CD14-positive monocyte (primary cell): ENCODE measurements around the gene CLCNKA. TPM values are rescaled to one million over a fixed set of nuclear protein-coding genes. Genes with fewer than 3 reads are reported as not detected.
A peak's percentile ranks its signal among the peaks of the same experiment; 100 is the strongest.

ENCODE experiments used
- DNase-seq, 3 donors: peaks; one replicate each; pipeline ENCODE4 v3.0.0-alpha.2; 2011 to 2022
- H2AFZ ChIP-seq: 2 replicates; pipeline ENCODE4 v1.6.0; 2012; ENCODE audit warnings: mild to moderate bottlenecking, low read depth, low read length, inconsistent platforms; ENCODE audit not compliant: insufficient read depth, poor library complexity, severe bottlenecking
- H3K27ac ChIP-seq, 2 donors: 1 replicate in 1 of 2; 2 replicates in 1 of 2; pipeline ENCODE4 v1.5.1; 2012 to 2013; ENCODE audit warnings: low read length in 2 of 2, control low read depth in 1 of 2, inconsistent platforms in 1 of 2, low read depth in 1 of 2, mild to moderate bottlenecking in 1 of 2
- H3K27me3 ChIP-seq, 2 donors: one replicate each; pipeline versions ENCODE4 v1.6.0 to v1.6.1; 2011 to 2013; ENCODE audit warnings: low read length in 2 of 2; ENCODE audit not compliant: control insufficient read depth in 2 of 2, insufficient read depth in 2 of 2
- H3K36me3 ChIP-seq, 2 donors: replicated peaks in 1 of 2; 1 replicate in 1 of 2; 2 replicates in 1 of 2; pipeline versions ENCODE4 v1.5.1 to v1.6.1; 2012 to 2013; ENCODE audit warnings: low read length in 2 of 2, control low read depth in 1 of 2, inconsistent platforms in 1 of 2, mild to moderate bottlenecking in 1 of 2; ENCODE audit not compliant: insufficient read depth in 2 of 2, control insufficient read depth in 1 of 2
- H3K4me1 ChIP-seq, 2 donors: 1 replicate in 1 of 2; 2 replicates in 1 of 2; pipeline versions ENCODE4 v1.5.1 to v1.6.1; 2012 to 2013; ENCODE audit warnings: low read length in 2 of 2, control low read depth in 1 of 2, inconsistent platforms in 1 of 2, mild to moderate bottlenecking in 1 of 2, moderate library complexity in 1 of 2; ENCODE audit not compliant: insufficient read depth in 2 of 2, control insufficient read depth in 1 of 2
- H3K4me2 ChIP-seq: replicated peaks from 2 replicates; pipeline ENCODE3; 2012; ENCODE audit warnings: low read length, moderate library complexity, mild to moderate bottlenecking; ENCODE audit not compliant: poor library complexity, severe bottlenecking; ENCODE audit errors: extremely low read depth
- H3K4me3 ChIP-seq, 3 experiments: fragments of 200-600 bp in 1 of 3; sonication (generic) in 1 of 3; replicated peaks in 1 of 3; 1 replicate in 2 of 3; 2 replicates in 1 of 3; pipeline ENCODE4 v1.5.1; 2011 to 2013; ENCODE audit warnings: low read length in 3 of 3, mild to moderate bottlenecking in 3 of 3, control low read depth in 2 of 3, low read depth in 2 of 3, inconsistent platforms in 1 of 3, moderate library complexity in 1 of 3
- H3K79me2 ChIP-seq: 2 replicates; pipeline ENCODE4 v1.6.0; 2012; ENCODE audit warnings: mild to moderate bottlenecking, control low read depth, inconsistent platforms, low read length, moderate library complexity; ENCODE audit not compliant: insufficient read depth
- H3K9ac ChIP-seq: 2 replicates; pipeline ENCODE4 v1.6.0; 2017; ENCODE audit warnings: low read length, mild to moderate bottlenecking; ENCODE audit not compliant: insufficient read depth, poor library complexity, severe bottlenecking
- H3K9me3 ChIP-seq, 2 donors: replicated peaks in 1 of 2; 1 replicate in 1 of 2; 2 replicates in 1 of 2; pipeline versions ENCODE4 v1.5.1 to v1.6.1; 2012 to 2013; ENCODE audit warnings: low read length in 2 of 2, control low read depth in 1 of 2; ENCODE audit not compliant: control insufficient read depth in 1 of 2, insufficient read depth in 1 of 2
- H4K20me1 ChIP-seq: 2 replicates; pipeline ENCODE4 v1.6.0; 2012; ENCODE audit warnings: mild to moderate bottlenecking, low read length, control low read depth, moderate library complexity; ENCODE audit not compliant: insufficient read depth
- H3K27ac Mint-ChIP-seq, 7 donors: one replicate each; pipeline ENCODE4 v1.8.0; 2020; ENCODE audit warnings: mild to moderate bottlenecking in 7 of 7, mixed read lengths in 7 of 7, moderate library complexity in 6 of 7, inconsistent platforms in 2 of 7
- H3K27me3 Mint-ChIP-seq, 3 donors: one replicate each; pipeline ENCODE4 v1.8.0; 2021 to 2022; ENCODE audit warnings: low read depth in 3 of 3, mild to moderate bottlenecking in 3 of 3, mixed read lengths in 3 of 3, moderate library complexity in 3 of 3, inconsistent platforms in 1 of 3
- H3K36me3 Mint-ChIP-seq, 2 donors: one replicate each; pipeline ENCODE4 v1.8.0; 2020; ENCODE audit warnings: mixed read lengths in 2 of 2, inconsistent platforms in 1 of 2, mild to moderate bottlenecking in 1 of 2
- H3K4me1 Mint-ChIP-seq: one replicate; pipeline ENCODE4 v1.8.0; 2020; ENCODE audit warnings: mild to moderate bottlenecking, mixed read lengths
- H3K4me3 Mint-ChIP-seq, 2 donors: one replicate each; pipeline ENCODE4 v1.8.0; 2020; ENCODE audit warnings: mild to moderate bottlenecking in 2 of 2, mixed read lengths in 2 of 2, moderate library complexity in 1 of 2
- H3K9me3 Mint-ChIP-seq, 7 donors: one replicate each; pipeline ENCODE4 v1.8.0; 2020 to 2022; ENCODE audit warnings: mixed read lengths in 7 of 7, mild to moderate bottlenecking in 6 of 7, moderate library complexity in 6 of 7, inconsistent platforms in 2 of 7
- WGBS: methylation state at CpG from one replicate; pipeline ENCODE4 v1.1.5; 2013; ENCODE audit warnings: missing lambda C conversion rate; ENCODE audit not compliant: insufficient coverage; 5-methylcytosine and 5-hydroxymethylcytosine counted together
- intact Hi-C, 2 donors: fragments of 100-400 bp; cut with micrococcal nuclease; formaldehyde crosslinking; loops; one replicate each; pipeline versions ENCODE4 v1.15.0 to v1.15.1; 2023
- polyA plus RNA-seq, 3 donors: library from polyadenylated mRNA; depleted of rRNA in 1 of 3; unstranded in 2 of 3; stranded (reverse) in 1 of 3; fragments of 300-500 nt in 2 of 3; fragments of >200 nt in 1 of 3; fragmentation: Illumina TruSeq in 2 of 3; gene quantifications; 1 replicate in 2 of 3; 2 replicates in 1 of 3; pipeline ENCODE4 v1.2.3, GENCODE V29; 2012 to 2021
- TF ChIP-seq, protein P1 (sequence below): fragments of 200-600 bp; IDR thresholded peaks from one replicate; pipeline ENCODE4 v1.8.0; 2022; ENCODE audit warnings: antibody characterized with exemption, mild to moderate bottlenecking

The CLCNKA gene
- polyA plus RNA-seq, 3 donors, result 0.07 TPM; not detected in 2

- no peak overlapping the region for H3K9ac ChIP-seq
These were observed 32.1 kb upstream of the CLCNKA start for GRCh38 chr1:15989776-15990175.

GRCh38 chr1:15991427-15992186, 30.2 kb upstream of the CLCNKA start:
- intact Hi-C loops, result loop anchor here (5.0 kb wide), 3 partner anchors 49 to 189 kb away; no protein-coding TSS in a partner anchor
- no peak for DNase-seq
- peaks cover 0 to 2% (median 0%) of the 10 kb centered on the region in 7 donors for H3K9me3 Mint-ChIP-seq
- Histone ChIP-seq H3K9ac (no peak overlapping the region), H3K36me3 (no peaks in the 10 kb centered on the region), H3K79me2 (no peaks in the 10 kb centered on the region), H3K4me3 (no peak overlapping the region), H3K4me2 (no peak overlapping the region), H2AFZ (no peak overlapping the region), H3K27ac (no peak overlapping the region), H3K4me1 (no peaks in the 10 kb centered on the region), H3K27me3 (no peaks in the 10 kb centered on the region), H4K20me1 (no peaks in the 10 kb centered on the region), H3K9me3 (no peaks in the 10 kb centered on the region)
- no peaks in the 10 kb centered on the region for H3K4me1 Mint-ChIP-seq
- H3K4me3 Mint-ChIP-seq, result no peak overlapping the region
- 93% methylated on average over 5 of the region's 11 CpGs for WGBS
- peaks cover 0 to 4% (median 1%) of the 10 kb centered on the region in 3 donors for H3K27me3 Mint-ChIP-seq
- TF ChIP-seq, protein P1, sequence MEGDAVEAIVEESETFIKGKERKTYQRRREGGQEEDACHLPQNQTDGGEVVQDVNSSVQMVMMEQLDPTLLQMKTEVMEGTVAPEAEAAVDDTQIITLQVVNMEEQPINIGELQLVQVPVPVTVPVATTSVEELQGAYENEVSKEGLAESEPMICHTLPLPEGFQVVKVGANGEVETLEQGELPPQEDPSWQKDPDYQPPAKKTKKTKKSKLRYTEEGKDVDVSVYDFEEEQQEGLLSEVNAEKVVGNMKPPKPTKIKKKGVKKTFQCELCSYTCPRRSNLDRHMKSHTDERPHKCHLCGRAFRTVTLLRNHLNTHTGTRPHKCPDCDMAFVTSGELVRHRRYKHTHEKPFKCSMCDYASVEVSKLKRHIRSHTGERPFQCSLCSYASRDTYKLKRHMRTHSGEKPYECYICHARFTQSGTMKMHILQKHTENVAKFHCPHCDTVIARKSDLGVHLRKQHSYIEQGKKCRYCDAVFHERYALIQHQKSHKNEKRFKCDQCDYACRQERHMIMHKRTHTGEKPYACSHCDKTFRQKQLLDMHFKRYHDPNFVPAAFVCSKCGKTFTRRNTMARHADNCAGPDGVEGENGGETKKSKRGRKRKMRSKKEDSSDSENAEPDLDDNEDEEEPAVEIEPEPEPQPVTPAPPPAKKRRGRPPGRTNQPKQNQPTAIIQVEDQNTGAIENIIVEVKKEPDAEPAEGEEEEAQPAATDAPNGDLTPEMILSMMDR, result no peak
- no peaks in the 10 kb centered on the region for H3K36me3 Mint-ChIP-seq
- H3K27ac Mint-ChIP-seq, result peak overlapping the region in 1 of 7 donors; percentile 30

More at GRCh38 chr1:15989776-15990175, 32.1 kb upstream of the CLCNKA start:
- no peak overlapping the region for H2AFZ ChIP-seq
- H3K27ac ChIP-seq, result no peak overlapping the region
- intact Hi-C loops, result loop anchor here (5.0 kb wide), 3 partner anchors 47 to 187 kb away; no protein-coding TSS in a partner anchor
- peaks cover 7 to 8% of the 10 kb centered on the region in 2 donors for H3K4me1 ChIP-seq
- no peaks in the 10 kb centered on the region for H3K79me2 ChIP-seq
- Mint-ChIP-seq H3K27me3 (peaks cover 0 to 4% (median 2%) of the 10 kb centered on the region in 3 donors), H3K4me1 (peaks cover 10% of the 10 kb centered on the region), H3K4me3 (no peak overlapping the region), H3K36me3 (no peaks in the 10 kb centered on the region), H3K9me3 (peaks cover 0 to 2% (median 0%) of the 10 kb centered on the region in 7 donors), H3K27ac (no peak overlapping the region)
- no peaks in the 10 kb centered on the region for H3K9me3 ChIP-seq
- no peaks in the 10 kb centered on the region for H3K36me3 ChIP-seq
- TF ChIP-seq, protein P1, result no peak
- no peaks in the 10 kb centered on the region for H4K20me1 ChIP-seq
- H3K27me3 ChIP-seq, result no peaks in the 10 kb centered on the region
- no peak for DNase-seq
- no peak overlapping the region for H3K4me3 ChIP-seq
- WGBS, result 81% methylated on average over 8 of the region's 9 CpGs
- H3K4me2 ChIP-seq, result no peak overlapping the region
